ENCODE measurements around the gene OR6B2.
A peak's percentile ranks its signal among the peaks of the same experiment; 100 is the strongest.
"Not testable (repeated sequence)": the region's sequence is repeated elsewhere in the genome, so short reads cannot be mapped to it uniquely, and the experiment has no call there.

The OR6B2 gene

DNA sequence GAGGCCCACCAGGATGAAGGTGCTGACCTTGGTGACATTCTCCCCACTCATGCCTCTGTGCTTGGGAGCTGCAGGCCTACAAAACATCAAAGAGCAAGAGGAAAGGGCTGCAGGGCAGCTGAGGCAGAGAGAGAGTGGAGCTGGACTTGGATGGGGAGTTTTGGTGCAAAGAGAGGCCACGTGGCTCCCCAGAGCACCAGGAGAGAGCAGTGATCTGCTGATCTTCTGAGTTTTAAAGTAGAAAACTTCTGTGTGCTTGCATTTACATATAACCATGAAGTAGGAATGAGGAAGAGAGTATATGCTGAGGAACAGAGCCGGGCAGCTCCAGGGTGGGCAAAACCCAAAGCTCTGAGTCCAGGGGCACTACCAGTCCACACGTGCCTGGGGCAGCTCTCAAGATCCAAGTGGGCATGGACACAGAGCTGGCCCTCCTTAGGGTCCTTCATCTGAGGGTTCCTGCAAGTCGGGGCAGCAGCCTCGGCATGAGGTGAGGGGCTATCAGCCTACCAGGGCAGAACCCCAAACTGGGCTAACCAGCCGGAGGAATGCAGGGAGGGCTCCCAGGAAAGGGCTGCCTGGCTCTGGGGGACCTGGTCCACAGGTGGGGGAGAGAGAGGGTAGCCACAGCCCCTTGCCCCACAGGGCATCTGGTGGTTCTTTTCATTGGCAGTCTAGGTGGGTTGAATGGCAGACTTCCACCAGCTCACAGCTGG is at the start of gene OR6B2:
TSS of gene OR6B2 (minus strand) at position 51 of the 716 bp plus-strand sequence. CDS start at position 51, 0 bp downstream.
- DNase-seq = no peak

DNA sequence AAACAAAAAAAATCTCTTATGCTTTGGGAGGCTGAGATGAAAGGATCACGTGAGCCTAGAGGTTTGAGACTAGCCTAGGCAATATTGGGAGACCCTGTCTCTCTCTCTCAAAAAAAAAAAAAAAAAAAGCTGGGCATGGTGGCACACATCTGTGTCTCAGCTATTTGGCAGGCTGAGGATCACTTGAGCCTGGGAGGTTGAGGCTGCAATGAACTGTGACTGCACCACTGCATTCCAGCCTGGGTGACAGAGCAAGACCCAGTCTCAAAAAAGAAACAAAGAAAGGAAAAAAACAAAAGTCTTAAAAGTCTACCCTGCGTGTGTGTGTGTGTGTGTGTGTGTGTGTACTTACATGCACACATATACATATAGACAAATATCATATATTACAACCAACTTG is 48.4 kb upstream of the OR6B2 start:
- DNase-seq = no peak

DNA sequence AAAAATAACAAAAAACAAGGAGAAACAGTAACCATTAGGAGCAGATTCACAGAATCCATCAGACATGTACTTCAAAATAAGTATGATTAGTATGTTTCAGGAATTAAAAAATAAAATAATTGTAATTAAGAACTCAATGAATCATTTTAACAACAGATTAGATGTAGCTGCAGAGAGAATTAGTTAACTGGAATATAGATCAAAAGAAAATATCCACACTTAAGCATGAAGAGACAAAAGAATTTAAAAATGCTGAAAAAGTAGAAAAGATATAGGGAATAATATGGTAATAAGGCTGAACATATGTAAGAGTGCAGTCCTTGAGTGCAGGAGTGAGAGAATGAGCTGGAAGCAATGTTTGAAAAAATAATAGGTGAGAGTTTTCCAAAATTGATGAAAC is 47.2 kb upstream of the OR6B2 start:
- no peak for DNase-seq

DNA sequence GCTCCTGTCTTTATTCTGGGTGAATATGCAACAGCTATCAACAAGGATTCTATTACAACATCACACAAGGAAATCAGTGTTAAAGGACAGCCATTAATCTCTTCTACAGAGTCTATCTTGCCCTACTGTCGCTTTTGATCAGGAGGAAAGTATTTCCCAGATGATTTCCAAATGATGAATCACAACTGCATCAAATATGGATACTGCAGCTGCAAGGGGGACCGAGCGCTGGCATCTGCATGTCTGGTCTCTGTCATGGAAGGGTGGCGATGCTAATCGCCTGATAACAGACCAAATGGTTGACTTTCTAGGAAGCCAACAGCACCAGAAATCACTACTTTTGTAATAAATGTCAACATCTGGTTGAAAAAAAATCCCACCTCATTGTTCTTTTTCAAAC is 44.3 kb upstream of the OR6B2 start:
- no peak for DNase-seq

- no peak for DNase-seq
Observed at GRCh38 chr2:240070907-240071306, 40.7 kb upstream of the OR6B2 start.

- peak in 2 of 3 experiments; percentile 20 to 51 for DNase-seq
Observed at GRCh38 chr2:240069829-240070228, 39.6 kb upstream of the OR6B2 start.

- no peak for DNase-seq
Observed at GRCh38 chr2:240068193-240068592, 38.0 kb upstream of the OR6B2 start.

DNA sequence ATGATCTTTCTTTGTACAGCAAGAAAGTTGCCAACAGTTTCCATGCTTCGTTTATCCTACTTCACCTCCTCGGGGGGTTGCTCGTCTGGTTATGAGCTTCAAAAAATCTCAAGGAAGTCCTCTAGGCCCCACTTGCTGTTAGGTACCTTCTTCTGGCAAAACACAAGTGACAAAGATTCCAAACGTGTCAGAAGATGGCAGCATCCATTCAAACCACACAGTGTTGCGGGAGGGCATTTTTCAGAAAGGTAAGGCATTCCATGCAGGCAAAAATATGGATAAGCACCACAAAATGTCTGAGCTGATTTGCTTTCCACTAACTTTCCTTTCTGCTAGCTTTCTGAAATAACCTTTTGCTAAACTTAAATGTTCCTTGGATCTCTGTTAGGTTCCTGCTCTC is 36.3 kb upstream of the OR6B2 start:
- no peak for DNase-seq

DNA sequence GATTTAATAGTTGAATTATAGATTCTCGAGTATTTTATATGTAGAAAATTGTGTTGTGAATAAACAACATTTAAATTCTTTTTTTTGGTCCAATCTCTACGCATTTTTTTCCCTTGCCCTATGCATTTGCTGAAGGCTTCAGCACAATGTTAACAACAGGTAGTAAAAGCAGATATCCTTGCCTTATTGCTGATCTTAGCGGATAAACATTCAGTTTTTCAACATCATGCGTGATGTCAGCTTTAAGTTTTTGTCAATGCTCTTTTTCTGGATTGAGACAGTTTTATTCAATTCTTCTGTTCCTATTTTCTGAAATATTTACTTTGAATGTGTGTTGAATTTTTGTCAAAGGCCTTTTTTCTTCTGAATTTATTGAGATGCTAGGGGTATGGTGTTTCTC is 34.7 kb upstream of the OR6B2 start:
- DNase-seq = no peak

DNA sequence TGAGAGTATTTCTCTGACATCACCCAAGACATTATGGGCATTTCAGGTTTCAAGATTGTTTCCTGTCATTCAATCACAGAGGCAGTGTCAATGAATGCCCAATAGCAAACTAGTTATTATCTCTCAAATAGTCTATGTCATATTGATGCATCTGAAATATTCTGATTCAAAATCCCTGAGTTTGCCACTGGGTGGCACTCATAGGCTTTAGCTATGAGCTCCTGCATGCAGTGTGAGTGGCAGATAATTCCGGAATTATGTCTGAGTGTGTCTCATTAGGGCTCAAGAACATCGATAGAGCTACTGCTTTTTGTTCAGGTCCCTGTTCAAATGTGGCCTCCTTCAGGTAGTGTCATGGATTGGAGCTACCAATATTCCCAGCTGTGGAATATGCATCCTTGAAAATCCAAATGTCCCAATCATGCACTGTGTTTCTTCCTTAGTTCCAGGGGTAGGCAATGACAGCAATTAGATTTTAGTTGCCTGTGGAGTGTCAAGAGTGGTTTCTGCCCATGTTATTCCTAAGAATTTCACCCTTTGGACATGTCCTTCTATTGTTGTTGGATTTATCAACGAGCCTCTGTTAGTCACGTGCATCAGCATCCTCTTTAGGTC is 30.9 kb upstream of the OR6B2 start:
- DNase-seq = peak; percentile 53 to 83 (median 70)

DNA sequence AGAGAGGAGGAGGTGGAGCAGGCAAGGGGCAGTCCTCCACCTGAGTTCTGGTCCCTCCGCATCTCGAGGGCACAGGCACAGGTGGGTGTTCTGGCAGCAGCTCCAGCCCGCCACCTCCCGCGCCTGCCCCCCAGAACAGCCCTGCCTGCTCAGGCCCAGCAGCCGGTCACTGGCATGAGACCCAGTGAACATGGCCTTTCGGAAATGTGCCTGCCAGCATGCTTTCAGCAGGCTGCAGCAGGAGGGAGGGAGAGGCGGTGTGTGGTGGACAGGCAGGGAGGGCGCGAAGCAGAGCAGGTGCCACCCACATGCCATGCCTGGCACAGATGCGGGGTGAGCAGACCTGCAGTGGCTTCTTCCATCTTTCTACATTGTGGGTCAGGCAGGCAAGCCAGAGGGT is 26.4 kb upstream of the OR6B2 start:
- DNase-seq = no peak

- DNase-seq = no peak
Observed at GRCh38 chr2:240055177-240055917, 25.1 kb upstream of the OR6B2 start.

GRCh38 chr2:240053173-240054155 is 23.2 kb upstream of the OR6B2 start, which contains the start of gene OR6B3:
OR6B3 (minus strand) TSS chr2:240053521.
- peak in 1 of 3 experiments; percentile 31 for DNase-seq

DNA sequence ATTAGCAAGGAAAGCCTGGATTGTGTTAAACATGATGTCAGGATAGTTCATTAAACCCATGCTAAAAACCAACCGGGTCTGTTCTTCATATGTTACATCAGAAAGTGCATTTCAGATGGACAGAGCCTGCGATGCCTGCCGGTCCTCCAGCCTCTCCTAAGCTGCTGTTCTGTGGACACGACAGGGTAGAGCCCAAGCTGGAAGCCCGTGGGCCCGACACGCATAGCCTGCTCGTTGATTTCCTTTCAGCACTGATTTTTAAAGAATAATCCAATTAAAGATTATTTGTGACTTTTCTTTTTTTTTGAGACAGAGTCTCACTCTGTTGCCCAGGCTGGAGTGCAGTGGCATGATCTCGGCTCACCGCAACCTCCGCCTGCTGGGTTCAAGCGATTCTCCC is 22.3 kb upstream of the OR6B2 start:
- no peak for DNase-seq

DNA sequence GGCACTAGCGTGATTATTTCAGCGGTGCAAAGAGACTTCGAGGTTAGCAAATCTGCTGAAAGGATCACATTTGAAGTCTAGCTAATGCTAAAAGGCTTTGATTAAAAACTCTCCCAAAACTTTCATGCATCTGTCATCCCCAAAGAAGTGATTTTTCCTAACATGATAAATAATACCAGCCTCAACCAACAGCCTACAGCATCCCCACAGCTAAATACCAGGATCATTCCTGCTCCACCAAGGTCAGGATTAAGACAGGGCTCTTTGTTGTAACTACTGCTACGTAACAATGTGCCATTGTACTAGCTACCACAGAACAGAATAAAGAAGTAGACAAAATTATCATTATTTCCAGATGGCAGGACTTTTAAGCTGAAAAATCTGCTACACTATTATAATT is 21.5 kb upstream of the OR6B2 start:
- DNase-seq = no peak

GRCh38 chr2:240050278-240050677 is 20.0 kb upstream of the OR6B2 start:
- no peak for DNase-seq

GRCh38 chr2:240048237-240048636 is 18.0 kb upstream of the OR6B2 start:
- no peak for DNase-seq

- DNase-seq = no peak
Observed at GRCh38 chr2:240045098-240045497, 14.9 kb upstream of the OR6B2 start.

DNA sequence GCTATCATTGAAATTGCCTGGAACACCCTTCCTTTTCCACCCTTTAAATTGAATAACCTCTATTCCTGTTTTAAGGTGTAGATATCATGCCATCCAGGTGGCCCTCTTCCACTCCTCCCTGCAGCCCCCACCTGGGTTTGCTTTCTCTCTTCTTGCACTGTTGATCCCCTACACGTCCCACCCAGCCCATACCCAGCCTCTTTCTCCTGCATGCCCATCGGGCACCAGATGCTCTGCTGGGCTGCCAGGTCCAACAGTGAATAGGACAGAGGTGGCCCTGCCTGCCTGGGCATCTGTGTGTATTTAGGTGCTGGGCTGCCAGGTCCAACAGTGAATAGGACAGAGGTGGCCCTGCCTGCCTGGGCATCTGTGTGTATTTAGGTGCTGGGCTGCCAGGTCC is 13.9 kb upstream of the OR6B2 start:
- not testable (repeated sequence) for DNase-seq

- no peak for DNase-seq
Observed at GRCh38 chr2:240043279-240043989, 13.2 kb upstream of the OR6B2 start.

DNA sequence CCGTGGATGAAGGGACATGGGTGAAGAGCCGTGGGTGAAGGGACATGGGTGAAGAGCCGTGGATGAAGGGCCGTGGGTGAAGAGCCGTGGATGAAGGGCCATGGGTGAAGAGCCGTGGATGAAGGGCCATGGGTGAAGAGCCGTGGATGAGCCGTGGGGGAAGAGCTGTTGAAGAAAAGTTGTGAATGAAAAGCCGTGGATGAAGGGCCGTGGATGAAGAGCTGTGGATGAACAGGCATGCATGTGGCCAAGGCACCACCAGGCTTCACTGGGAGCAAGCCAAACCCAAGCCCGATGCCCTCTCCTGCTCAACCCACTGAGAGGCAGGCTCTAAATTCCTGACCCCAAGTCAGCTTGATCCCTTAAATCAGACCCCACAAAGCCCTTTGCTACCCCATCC is 12.5 kb upstream of the OR6B2 start:
- DNase-seq = no peak

DNA sequence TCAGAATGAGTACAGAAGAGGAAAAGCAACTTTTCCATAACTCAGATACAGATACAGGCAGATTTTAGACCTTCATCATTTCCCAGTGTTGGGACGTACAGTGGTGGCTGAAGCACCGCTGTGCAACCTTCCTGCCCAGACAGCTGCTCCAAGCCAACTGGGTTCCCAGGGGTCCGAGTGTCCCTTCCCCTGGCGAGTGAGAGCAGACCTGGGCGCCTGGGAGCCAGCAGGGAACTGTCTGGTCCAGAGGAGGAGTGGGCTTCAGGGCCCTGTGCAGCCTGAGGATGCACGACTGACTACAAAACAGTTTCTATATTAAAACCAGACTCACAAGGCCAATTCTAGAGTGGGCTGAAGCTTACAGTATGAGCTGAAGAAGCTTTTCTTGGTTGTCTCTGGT is 11.1 kb upstream of the OR6B2 start:
- no peak for DNase-seq

Data from NCI-H1417 (cell line).